CD4-positive, alpha-beta T cell treated with Interferon alpha-2 for 1 hour (primary cell): ENCODE results near the gene IL3.
"Not testable (repeated sequence)": the region's sequence is repeated elsewhere in the genome, so short reads cannot be mapped to it uniquely, and the experiment has no call there.

Experiments used
- DNase-seq, 2 donors: peaks; one replicate each; pipeline ENCODE4 v3.0.0-alpha.2; 2020 to 2022

Gene IL3

DNA sequence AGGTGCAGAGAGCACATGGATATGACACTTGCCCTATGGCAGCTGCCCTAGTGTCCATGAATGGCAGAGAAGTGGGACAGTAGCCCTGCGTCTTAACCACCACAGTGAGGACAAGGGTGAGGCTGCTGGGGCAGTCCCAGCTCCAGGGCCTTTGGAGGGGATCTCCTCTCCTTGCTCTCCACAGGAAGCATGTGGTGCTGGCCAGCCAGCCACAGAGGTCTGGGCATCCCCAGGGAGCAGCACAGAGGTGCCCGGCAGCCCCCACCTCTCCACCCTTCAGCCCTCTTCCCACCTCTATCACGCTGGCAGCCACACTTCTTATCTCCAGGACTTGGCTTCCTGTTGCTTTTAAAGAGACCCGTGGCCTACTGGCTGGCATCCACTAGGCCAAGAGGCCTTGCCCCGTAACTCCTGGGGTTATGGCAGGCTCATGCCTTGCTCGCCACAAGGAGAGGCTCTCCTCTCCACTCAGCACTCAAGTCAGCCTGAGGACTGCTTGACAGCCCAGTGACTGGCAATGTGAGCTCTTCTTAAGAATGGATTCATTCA, 35.0 kb downstream of the IL3 start:
- DNase-seq, result peak in 1 of 2 donors; percentile 27

DNA sequence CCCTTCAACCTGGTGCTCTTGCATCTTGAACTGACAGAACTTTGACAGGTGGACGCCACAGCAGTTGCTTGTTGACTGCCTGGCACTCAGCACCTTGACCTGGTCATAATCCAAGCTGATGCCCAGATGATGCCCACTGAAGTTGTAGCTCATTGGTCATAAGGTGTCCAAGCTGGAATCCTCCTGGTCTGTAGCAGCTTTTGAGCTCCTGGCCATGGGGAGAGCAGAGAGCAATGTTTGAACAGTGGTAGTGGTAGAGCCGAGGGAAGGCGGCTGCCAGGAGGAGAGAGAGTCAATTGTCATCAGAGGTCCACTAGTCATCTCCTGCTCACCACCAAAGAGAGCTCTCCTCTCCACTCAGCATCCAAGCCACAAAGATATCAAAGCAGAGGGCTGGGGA, 36.4 kb downstream of the IL3 start:
- DNase-seq, result no peak

GRCh38 chr5:132098151-132098594, 37.7 kb downstream of the IL3 start:
- no peak for DNase-seq

DNA sequence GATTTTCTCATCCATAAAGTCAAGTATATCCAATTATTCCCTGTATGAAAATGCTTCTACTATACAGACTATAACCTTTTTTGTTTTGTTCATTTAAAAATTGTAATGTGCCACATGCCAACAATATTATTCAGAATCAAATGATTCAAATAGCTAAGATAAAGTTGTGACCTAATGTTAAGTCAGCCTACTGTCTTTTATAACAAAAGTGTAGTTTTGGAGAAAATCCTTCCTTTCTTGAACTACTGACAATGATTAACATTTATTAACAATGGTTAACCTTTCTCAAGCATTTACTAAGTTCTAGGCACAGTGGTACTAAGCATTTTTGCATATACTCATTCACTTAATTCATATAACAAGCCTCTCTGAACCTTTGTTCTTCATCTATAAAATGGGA, 38.2 kb downstream of the IL3 start:
- DNase-seq, result no peak

GRCh38 chr5:132099076-132099748, 38.8 kb downstream of the IL3 start:
- peak; percentile 25 to 60 for DNase-seq

- DNase-seq, result no peak
Measured at GRCh38 chr5:132099905-132100304, 39.5 kb downstream of the IL3 start.

- DNase-seq, result peak in 1 of 2 donors; percentile 56
Measured at GRCh38 chr5:132100672-132101261, 40.3 kb downstream of the IL3 start.

DNA sequence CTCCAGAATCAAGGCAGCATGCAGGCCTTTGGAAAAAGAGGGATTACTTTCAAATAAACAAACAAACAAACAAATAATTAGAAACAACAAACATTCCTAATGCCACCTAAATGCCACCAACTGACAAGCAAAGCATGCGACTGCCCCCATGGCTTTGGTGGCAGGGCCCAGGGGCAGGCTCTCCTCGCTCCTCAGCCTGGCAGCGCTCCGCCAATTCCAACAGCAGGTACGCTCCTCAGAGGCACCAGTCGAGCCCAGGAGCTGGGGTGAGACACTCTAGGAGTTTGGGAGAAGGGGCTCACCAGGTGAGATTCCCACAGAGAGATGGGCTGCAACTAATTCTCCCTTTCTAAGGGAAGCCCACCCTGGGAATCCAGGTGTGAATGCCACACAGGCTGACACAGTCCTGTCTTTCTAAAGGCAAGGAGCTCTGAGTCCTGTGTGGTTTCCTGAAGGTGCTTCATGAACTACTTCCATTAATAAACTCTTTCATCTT, 41.0 kb downstream of the IL3 start:
- DNase-seq, result no peak

DNA sequence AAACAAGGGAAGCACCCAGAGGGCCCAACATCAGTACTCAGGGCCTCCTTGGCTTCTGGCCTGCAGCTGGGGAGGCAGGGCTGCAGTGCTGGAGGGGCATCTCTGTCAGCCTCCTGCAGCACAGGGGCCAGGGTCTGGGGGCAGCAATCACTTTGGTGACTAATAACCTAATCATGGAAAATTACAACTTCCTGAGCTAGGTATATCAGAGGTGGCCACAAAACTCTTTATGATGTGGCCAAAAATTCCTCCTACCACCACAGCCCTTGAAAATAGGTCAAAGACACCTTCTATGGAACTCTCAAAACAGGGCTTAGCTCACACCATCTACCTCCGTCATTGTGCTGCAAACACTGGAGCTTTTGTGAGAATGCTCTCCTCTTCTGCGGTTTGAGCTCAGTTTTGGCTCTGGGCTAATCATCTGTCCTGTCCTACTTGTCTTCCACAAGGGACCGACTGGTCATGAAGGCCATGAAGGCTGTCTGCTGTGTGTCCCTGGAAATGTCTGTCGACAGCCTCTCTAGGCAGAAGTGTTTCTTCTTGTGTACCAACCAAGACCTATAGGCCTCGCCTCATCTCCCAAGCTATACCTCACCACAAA, 41.7 kb downstream of the IL3 start:
- peak; percentile 24 to 66 for DNase-seq

- no peak for DNase-seq
Measured at GRCh38 chr5:132102944-132103331, 42.5 kb downstream of the IL3 start.

GRCh38 chr5:132103332-132103951, 43.0 kb downstream of the IL3 start:
- DNase-seq, result peak; percentile 79 to 86

GRCh38 chr5:132103969-132104391, 43.5 kb downstream of the IL3 start:
- no peak for DNase-seq

- no peak for DNase-seq
Measured at GRCh38 chr5:132104556-132104955, 44.1 kb downstream of the IL3 start.

GRCh38 chr5:132105688-132106087, 45.2 kb downstream of the IL3 start:
- DNase-seq, result no peak

- DNase-seq, result not testable (repeated sequence)
Measured at GRCh38 chr5:132108495-132108894, 48.0 kb downstream of the IL3 start.

DNA sequence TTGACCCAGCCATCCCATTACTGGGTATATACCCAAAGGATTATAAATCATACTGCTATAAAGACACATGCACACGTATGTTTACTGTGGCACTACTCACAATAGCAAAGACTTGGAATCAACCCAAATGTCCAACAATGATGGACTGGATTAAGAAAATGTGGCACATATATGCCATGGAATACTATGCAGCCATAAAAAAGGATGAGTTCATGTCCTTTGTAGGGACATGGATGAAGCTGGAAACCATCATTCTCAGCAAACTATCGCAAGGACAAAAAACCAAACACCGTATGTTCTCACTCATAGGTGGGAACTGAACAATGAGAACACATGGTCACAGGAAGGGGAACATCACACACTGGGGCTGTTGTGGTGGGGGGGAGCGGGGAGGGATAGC, 48.5 kb downstream of the IL3 start:
- DNase-seq, result not testable (repeated sequence)

DNA sequence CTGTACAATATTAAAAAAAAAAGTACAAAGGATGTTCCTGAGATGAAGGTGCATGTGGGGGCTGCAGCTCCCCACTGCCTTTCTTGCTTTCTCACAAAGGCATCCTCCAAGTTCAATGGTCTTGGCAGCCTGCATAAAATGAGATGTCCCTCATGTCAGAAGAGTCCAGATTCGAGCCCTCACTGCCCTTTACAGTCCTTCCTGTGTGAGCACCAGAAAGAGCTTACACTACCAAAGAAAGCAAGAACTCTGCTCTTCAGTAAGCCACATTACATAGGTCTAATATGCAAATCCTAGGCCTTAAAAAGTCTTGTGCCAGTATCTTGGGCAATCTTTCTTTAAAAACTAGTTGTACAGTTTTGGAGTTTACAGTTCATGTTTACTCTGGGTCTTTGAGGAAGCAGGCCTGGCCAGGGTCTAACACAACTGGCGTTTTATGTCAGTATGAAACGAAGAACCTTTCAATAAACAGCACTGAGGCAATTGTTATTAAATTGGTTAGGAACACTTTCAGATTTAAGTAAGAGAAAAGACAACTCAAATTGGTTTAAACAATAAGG, 49.1 kb downstream of the IL3 start:
- DNase-seq, result no peak

- no peak for DNase-seq
Measured at GRCh38 chr5:132110195-132110594, 49.7 kb downstream of the IL3 start.

DNA sequence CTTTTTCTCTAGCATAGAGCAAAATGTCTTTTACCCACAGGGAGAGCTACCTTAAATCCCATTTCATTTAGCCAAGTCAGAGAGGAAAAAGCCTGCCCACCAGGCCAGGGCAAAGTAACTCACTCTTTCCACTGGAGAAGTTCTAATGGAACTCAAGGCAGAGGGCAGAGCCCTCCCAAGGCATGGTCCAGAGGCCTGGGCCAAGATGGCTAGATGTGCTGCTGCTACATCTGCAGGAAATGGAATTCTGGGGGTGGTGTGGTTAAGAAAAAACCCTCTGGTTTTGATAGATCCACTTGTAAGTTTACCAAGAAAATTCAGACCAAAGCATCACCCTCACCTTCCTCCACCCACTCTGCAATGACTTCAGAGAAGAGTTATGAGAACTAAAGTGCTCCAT, 50.5 kb downstream of the IL3 start:
- no peak for DNase-seq

DNA sequence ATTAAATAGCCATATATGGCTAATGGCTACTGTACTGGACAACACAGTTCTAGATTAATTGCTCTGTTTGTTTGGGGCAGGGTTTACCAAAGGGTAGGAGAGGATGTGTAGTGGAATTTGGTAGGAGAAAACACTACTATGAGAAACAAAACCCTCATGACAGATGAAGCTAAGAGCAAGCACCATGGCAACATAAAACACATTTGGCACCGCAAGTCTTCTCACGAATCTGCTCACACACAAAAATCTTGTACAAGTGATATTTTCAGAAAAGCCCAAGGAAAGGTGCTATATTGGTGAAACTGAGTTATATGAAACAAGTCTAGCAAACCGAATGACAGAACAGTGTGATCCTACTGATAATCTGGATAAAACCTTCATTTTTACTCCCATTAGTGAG, 51.7 kb downstream of the IL3 start:
- no peak for DNase-seq
